Measurements from ENCODE around the gene GABRG3.

- no peak for TF ChIP-seq CTCF (conservative IDR thresholded peaks at IDR 0.05; ENCODE audit: low read depth, low read length)
- TF ChIP-seq MAZ (IDR thresholded peaks at IDR 0.05; ENCODE audit: borderline replicate concordance, low read depth, low read length): no peak
- no peak for TF ChIP-seq POLR2A (IDR thresholded peaks at IDR 0.05; ENCODE audit: low read depth, low read length)
- TF ChIP-seq RCOR1 (IDR thresholded peaks at IDR 0.05; ENCODE audit: insufficient replicate concordance, low read length): no peak
- TF ChIP-seq FOS (IDR thresholded peaks at IDR 0.05; ENCODE audit: low read depth, low read length): no peak
- no peak for TF ChIP-seq MAFK (IDR thresholded peaks at IDR 0.05; ENCODE audit: low read depth, low read length)
- no peak for TF ChIP-seq CHD1 (IDR thresholded peaks at IDR 0.05; ENCODE audit: low read depth, low read length)
- TF ChIP-seq RAD21 (IDR thresholded peaks at IDR 0.05; ENCODE audit: low read length): no peak
- TF ChIP-seq BHLHE40 (IDR thresholded peaks at IDR 0.05; ENCODE audit: low read depth, low read length): no peak
- no peak for TF ChIP-seq USF2 (IDR thresholded peaks at IDR 0.05; ENCODE audit: low read depth, low read length)
- no peak for TF ChIP-seq CEBPB (IDR thresholded peaks at IDR 0.05; ENCODE audit: low read depth, low read length)
Observed at GRCh38 chr15:27214032-27214431, 243.1 kb downstream of the GABRG3 start.

Measured in IMR-90 (cell line).